ENCODE measurements around the gene PDXDC1.
"Not testable (repeated sequence)": the region's sequence is repeated elsewhere in the genome, so short reads cannot be mapped to it uniquely, and the experiment has no call there.

The PDXDC1 gene

GRCh38 chr16:15038689-15039088, 63.9 kb downstream of the PDXDC1 start:
- no peak for DNase-seq (ENCODE audit: low read depth)

DNA sequence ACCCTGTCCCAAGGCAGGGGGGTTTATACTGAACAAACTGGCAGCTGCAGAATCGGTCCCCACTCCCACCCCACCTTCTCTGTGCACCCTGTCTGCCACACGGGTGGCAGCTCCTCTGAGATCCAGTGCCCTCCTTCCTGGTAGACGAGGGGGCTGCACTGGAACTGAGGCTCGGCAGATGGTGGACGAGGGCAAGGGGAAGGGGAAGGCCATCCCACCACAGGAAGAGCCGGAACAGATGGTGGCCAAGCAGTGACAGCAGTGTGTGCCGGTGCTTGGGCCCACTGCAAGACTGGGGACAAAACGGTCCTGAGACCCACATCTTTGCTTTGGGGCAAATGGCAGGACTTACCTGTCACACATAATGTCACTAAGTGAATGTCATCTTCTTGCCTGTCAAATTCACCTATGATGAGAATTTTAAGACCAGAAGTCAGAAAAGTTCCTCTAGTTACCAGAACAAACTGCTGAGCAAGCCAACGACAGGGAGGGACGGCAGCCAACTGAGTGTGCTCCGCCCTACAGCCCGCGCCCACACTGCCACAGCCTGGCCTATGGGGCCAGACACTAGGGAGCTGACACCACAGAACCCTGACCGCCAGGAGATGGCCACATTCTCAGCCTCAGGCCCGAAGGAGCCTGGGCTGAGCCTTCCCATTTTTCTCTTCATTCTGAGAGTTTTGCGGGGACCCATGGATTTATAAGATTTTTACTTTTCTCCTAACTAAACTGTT, 66.6 kb downstream of the PDXDC1 start:
- DNase-seq (ENCODE audit: low read depth) = peak; percentile 42

GRCh38 chr16:15043344-15043743, 68.5 kb downstream of the PDXDC1 start:
- no peak for DNase-seq (ENCODE audit: low read depth)

DNA sequence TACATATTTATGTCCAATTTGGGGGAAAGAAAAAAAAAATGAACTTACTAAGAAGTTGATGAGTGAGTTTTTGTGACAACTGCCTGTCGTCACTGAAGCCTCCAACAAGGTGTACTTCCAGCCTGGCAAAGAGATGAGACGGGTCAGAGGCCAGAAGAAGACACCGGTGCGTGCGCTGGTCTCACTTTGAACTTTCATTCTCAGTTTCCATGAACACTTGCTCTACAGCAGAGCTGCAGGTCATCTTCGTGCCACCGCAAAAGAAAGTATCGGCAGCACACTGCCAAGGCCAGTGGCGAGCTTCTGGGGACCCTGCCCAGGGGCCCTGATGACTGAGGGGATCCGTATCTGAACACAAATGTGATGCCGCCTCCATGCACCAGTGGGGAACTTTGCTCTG, 69.5 kb downstream of the PDXDC1 start:
- DNase-seq (ENCODE audit: low read depth) = no peak

- not testable (repeated sequence) for DNase-seq (ENCODE audit: low read depth)
Observed at GRCh38 chr16:15045270-15045669, 70.4 kb downstream of the PDXDC1 start.

DNA sequence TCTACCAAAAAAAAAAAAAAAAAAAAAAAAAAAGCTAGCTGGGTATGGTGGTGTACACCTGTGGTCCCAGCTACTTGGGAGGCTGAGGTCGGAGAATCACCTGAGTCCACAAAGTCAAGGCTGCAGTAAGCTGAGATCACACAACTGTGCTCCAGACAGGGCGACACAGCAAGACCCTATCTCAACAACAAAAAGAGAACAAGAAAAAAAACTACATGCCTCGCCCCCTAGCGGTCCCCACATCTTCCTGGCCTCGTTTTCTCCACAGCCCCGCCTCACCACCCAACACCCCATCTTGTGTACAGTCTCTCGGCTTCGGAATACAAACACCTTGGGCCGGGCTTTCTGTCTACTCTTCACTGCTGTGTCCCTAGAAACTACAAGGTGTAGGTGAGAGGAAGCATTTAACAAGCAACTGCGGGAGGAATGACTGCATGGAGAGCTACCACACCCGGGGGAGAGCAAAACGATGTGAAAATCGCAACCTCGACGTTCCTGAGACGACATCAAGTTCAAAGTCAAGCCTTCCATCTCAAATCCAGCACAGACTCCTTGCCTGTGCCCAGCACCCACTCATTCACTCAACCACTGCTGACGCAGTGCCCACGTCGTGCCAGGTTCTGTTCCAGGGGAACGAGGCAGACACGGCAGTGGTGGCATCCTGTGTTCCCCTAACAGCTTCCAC, 72.0 kb downstream of the PDXDC1 start:
- DNase-seq (ENCODE audit: low read depth) = no peak

DNA sequence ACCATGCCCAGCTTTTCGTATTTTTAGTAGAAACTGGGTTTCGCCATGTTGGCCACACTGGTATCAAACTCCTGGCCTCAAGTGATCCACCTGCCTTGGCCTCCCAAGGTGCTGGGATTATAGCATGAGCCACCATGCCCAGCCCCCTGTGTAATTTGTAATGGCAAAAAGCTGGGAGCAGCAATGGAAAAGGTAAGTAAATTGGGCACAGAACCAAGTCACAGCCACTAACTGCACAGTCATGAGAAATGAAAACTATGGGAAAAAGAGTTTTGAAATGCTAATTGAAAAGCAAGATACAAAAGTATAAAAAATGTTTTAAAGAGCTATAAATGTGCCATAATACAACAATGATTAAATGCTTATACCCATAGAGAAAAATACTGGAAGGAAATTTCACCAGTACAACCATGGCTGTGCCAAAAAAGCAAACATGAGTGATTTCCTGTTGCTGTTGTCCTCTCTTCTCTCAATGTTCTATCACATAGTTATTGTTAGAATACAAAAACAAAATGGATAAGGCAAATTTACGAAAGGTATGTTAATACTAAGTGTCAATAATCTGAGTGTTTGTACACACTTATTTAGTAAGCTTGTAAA, 74.9 kb downstream of the PDXDC1 start:
- no peak for DNase-seq (ENCODE audit: low read depth)

- not testable (repeated sequence) for DNase-seq (ENCODE audit: low read depth)
Observed at GRCh38 chr16:15050440-15050839, 75.6 kb downstream of the PDXDC1 start.

DNA sequence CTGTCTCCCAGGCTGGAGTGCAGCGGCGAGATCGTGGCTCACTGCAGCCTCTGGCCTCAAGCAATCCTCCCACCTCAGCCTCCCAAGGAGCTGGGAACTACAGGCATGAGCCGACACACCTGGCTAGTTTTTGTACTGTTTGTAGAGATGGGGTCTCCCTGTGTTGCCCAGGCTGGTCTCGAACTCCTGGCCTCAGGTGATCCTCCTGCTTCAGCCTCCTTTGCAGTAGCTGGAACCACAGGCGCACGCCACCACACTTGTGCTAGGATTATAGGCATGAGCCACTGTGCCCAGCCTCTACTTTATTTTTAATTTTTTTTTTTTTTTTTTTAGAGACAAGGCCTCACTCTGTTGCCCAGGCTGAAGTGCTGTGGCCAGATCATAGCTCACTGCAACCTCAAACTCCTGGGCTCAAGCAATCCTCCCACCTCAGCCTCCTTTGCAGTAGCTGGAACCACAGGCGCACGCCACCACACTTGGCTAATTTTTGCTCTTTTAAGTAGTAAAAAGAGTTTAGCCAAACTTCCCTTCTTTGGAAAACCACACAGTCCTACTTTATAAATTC, 76.6 kb downstream of the PDXDC1 start:
- DNase-seq (ENCODE audit: low read depth) = no peak

DNA sequence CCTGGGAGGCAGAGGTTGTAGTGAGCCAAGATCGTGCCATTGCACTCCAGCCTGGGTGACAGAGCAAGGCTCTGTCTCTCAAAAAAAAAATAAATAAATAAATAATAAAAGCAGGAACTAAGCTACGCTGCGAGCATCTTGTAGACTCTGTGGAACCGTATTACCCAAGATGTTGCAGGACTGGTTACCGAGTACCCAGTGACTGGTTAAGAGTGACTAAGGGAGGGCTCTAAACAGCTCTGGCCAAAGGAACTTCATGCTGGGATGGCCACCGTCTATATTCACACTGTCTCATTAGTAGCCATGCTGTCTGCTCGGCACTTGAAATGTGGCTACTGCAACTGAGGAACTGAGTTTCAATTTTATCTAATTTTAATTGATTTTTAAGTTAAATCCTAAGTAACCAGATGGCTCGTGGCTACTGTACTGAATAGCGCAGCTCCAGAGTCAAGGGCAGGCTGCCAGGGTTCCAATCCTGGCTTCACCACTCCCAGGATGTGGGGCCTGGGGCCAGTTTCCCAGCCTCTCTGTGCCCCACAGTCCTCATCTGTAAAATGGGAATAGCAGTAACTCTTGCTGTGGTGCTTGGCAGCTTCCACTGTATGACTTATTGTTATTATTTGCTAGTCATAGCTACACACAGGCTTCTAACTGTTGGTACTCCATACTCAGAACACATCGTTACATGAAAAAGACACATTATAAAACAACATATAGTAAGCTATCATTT, 78.1 kb downstream of the PDXDC1 start:
- DNase-seq (ENCODE audit: low read depth) = no peak

GRCh38 chr16:15053904-15054303, 79.1 kb downstream of the PDXDC1 start:
- no peak for DNase-seq (ENCODE audit: low read depth)

DNA sequence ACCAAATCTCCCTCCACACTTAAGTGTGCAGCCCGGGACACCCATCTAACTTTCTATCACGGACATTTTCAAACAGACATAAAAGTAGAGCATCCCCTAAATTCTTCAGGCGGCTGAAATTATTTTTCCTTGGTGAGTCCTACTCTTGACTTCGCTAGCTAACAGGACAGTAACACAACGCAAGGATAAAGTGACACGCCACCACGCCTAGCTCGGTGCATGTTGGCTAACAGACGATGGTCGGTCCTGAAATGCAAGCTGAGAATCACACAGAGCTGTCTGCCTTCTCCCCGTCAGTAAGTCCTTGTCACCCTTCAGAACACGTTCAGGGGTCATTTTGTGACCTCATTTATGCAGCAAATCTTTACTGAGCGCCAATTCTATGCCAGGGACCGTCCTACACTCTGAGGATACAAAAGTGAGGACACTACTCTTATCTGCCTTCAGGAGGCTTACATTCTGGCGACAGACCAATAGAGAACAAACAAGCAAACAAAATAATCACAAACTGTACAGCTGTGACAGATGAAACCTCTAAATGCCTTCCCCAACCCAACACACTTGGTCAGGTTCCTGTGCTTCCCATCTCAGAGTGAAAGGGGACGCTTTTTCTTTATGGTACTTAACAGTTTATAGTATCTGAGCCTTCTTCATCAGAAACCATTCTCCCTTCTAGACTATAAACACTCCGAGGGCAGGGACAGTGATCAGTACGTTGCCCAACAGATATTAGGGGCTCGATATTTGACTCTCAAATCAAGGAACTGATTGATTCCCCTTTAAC, 79.7 kb downstream of the PDXDC1 start:
- no peak for DNase-seq (ENCODE audit: low read depth)

DNA sequence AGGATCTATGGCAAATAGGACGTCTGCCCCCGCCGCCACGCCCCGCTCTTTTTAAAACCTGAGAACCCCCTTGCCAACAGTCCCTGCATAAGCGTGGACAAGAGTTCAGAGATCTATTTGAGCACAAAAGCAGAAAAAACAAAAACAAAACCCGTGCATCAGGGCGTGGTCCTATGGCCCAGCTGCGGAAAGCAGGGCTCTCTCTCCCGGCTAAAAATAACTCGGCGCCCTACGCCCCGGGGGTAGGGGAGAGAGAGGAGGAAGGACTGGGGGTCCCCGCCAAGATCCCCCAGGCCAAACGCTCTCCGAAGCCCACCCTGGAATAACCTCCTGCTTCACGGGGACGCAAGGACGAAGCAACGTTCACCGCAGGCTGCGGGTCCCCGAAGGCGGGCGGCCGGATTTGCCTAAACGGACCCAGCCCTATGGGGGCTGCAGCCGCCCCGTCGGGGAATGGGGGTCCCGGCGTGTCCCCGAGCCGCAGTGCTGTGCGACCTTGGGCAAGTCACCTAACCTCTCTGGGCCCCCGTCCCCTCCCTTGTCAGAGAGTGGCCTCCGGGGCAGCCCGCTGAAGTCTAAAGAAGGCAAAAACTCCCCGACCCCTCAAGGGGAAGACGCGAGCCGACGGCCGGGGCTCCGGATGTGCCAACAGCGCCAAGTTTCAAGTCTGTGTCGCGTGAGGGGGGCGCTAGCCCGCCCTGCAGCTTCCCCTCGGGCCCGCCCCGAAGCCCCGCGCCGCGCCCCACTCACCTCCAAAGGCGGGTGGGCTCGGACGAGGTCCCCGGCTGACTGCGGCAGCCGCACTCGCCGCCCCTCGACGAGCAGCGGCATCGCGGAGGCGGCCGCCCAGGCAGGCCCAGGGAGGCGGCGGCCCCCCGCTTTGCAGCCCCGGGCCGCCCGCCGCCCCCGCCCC, 80.6 kb downstream of the PDXDC1 start:
- DNase-seq (ENCODE audit: low read depth) = no peak

- DNase-seq (ENCODE audit: low read depth) = no peak
Observed at GRCh38 chr16:15057681-15058417, 83.0 kb downstream of the PDXDC1 start.

DNA sequence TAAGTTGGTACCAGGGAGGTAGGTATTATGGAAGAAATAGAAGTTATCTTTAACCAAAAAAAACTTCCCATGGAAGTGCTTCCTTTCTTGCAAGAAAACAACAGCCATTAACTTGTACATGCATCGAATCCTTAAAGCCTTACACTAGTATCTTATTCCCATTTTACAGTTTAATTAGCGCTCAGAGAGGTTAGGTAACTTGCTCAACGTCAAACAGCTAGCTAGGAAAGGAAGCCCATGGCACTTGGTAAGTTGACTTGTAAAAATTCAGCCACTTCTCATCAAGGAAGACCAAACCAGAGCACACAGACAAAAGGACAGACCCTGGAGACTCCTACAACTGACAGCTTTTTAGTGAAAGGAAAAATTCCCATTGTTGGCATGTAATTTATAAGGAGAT, 84.5 kb downstream of the PDXDC1 start:
- no peak for DNase-seq (ENCODE audit: low read depth)

GRCh38 chr16:15062085-15062810, 87.4 kb downstream of the PDXDC1 start:
- DNase-seq (ENCODE audit: low read depth) = not testable (repeated sequence)

GRCh38 chr16:15065961-15066360, 91.1 kb downstream of the PDXDC1 start:
- DNase-seq (ENCODE audit: low read depth) = not testable (repeated sequence)

DNA sequence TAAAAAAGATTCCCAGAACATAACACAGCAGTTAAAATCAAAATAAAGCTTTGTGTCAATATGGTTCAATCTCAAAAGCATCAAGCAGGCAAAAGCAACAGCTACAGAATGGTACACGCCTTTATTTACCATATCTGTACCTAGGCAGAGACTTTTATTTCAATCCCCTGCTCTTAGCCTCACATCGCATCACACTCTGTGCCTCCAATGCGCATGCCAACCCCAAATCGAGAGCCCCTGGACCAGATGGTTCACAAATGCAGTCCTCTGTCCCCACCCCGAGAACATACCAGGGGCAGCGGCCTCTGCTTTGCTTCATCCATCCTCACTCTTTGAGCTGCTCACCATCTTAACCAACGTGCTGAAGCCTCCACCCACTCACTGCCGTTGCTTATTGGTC, 91.9 kb downstream of the PDXDC1 start:
- not testable (repeated sequence) for DNase-seq (ENCODE audit: low read depth)

- not testable (repeated sequence) for DNase-seq (ENCODE audit: low read depth)
Observed at GRCh38 chr16:15071013-15071412, 96.2 kb downstream of the PDXDC1 start.

All from GM04503 (cell line).